GM19468 (cell line): ENCODE measurements around the gene CCNQ.
A peak's percentile ranks its signal among the peaks of the same experiment; 100 is the strongest.

Experiments
- ATAC-seq: cut with Tn5 transposase; IDR thresholded peaks from one replicate; pipeline ENCODE4 v1.9.1; 2021; ENCODE audit warnings: mild to moderate bottlenecking, moderate library complexity, moderate number of reproducible peaks; ENCODE audit not compliant: unreplicated experiment; ENCODE audit errors: extremely low read depth

CCNQ gene

DNA sequence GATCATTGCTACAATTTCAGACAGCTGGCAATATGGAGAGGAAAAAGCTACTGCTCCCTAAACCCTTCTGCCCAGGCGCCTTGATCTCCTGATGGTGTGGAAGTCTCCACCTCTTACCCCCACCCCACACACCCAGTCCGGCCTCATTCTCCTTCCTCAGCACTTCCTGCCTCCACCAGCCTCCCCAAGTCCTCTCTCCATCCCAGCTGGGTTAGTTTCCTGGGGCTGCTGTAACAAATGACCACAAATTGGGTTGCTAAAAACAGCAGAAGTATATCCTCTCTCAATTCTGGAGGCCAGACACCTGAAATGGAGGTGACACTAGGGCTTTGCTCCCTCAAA, 1.1 kb upstream of the CCNQ start:
- no peak for ATAC-seq

DNA sequence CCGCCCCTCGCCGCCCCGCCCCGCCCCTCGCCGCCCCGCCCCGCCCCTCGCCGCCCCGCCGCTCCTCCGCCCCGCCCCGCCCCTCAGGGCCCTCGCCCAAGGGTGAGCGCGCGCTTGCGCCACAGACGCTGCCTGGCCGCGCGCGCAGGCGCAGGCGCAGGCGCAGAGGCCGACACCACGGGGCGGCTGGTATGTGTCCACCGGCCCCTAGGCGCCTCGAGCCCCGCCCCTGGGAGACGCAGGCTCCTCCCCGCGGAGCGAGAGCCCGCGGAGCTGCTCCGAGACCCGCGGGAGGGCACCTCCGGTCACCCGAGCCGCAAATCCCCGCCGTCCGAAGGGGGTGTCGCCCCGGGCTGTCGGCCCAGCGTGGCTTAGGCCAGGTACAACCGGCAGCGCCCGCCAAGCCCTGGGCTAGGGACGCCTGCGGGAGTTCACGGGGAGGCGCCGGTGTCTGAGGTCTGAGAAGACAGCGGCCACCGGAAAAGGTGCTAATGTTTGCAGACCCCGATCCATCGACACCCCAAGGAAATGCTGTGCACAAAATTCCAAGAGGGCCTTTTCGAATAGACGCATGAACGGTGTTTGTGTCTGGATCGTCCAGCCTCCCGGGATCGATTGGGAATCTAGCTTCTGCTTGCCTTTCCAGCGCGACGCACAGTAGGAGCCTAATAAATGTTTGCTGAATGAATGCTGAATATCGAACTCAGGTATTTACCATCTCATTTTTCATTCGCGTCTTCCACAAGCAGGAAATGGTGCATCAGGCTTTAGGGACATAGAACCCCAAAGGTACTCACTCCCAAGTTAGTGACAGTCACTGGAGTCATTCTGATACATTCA, 473 bp upstream of the CCNQ start:
- peak; percentile 65 for ATAC-seq

DNA sequence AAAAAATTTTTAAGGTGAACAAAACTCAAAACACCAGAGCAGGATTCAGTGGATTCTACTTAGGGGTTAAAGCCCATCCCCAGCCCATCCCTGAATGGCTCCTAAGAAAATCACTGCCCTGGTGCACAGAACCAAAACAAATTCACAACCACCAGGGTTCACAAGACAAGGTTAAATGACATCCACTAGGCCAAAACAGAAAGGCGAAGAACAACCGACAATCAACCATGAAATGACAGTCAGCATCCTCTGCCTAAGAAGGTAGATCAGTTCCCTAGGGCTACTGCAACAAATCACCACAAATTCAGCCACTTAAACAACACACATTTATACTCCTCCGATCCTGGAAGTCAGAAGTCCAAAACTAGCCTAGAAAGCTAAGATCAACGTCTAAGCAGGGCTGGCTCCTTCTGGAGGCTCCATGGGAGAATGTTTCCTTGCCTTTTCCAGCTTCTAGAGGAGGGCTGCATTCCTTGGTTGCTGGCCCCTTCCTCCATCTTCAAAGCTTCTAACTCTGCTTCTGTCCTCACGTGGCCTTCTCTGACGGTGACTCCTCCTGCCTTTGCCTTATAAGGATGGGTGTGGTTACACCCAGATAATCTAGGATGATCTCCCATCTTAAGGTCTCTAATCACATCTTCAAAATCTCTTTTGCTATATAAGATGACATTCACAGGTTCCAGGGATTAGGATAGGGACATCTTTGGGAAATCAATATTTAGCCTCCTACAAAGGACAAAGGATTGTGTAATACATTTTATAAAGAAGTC, 1.8 kb downstream of the CCNQ start:
- no peak for ATAC-seq

DNA sequence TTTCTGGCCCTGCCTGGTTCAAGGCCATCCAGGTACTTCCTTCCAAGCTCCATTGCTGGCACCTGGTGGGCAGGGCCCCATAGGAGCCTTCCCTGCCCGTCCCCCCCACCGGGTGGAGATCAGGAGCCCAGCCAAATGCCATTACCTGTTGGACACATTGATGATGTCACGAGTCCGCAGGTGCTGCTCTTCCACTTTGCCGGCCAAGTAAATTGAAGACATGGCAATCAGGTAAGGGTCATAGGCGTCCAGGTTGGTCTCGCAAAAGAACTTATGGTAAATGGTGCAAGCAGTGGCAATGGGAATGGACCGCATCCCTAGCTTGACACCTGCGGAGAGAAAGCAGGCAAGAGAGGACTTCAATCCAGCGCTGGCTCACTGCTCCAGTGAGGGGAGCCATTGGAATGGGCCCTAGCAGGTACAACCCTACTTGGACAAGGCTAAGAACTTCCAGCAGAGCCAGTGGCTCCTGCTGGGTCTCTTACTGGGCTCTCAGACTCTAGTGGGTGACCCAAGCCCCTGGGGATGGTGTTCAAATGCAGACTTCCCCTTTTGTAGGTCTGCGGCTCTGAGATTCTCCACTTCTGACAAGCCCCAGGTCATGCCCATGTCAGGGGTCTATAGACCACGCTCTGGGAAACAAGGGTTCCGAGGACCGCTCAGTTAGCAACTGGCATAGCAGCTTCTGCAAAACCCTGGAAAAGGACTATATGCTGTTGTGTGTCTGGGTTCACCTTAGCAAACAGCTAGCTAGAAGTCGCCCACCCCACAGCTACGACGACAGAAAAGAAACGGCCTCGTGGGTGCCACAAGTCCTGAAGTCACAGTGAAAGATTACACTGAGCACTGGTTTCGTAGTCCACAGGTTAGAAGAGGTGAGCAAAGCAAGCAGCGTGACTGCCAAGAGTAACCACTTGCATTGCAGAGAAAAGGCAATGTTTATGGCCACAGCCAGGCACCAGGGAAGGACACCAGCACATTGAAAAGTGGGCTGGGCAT, 2.8 kb downstream of the CCNQ start:
- ATAC-seq, result no peak

DNA sequence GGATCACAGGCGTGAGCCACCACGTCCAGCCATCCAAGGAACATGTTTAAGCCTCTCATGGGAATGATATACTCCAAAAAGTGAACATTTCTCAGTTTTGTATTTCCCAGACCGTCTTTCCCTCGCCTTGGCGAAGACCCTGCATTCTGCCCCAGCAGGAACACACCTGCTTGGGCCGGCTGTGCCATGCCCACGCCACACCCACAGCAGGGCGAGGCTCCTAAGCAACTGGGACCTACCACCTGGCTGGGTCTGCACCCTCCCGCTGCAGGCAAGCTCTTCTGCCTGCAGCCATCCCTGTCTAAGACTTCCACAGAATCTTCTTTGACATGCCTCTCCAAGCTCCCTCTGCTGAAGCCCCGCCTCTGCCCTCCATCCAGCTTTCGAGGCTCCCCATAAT, 3.6 kb downstream of the CCNQ start:
- no peak for ATAC-seq

DNA sequence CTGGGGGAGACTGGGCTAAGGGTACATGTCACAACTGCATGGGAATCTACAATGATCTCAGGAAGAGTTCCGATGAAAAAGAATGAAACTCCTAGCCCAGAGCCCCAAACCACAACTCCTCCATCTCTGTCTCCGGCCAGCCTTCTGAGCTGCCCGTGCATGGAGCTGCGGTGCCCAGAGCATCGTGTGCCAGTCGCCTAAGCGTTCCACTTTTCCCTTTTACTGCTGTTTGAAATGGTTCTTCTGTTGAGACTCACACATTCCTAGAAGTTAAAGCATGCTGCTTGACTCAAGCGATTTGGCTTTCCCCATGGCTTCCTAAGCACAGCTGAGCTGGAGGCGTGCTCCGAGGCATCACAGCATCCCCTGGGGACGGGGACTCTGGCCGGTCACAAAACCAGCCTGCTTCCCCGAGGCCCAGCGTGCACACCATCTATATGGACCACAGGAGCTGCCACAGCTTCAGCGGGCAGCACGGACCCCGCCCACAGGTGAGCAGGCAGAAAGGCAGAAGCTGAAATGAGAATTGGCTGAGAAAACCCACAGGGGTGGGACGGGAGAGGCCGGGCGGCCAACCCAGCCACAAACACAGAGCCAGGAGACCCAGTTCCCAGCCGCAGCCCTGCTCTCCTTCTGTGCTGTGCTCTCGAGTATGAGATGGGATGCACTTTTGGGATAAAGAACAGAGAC, 5.0 kb downstream of the CCNQ start:
- no peak for ATAC-seq

DNA sequence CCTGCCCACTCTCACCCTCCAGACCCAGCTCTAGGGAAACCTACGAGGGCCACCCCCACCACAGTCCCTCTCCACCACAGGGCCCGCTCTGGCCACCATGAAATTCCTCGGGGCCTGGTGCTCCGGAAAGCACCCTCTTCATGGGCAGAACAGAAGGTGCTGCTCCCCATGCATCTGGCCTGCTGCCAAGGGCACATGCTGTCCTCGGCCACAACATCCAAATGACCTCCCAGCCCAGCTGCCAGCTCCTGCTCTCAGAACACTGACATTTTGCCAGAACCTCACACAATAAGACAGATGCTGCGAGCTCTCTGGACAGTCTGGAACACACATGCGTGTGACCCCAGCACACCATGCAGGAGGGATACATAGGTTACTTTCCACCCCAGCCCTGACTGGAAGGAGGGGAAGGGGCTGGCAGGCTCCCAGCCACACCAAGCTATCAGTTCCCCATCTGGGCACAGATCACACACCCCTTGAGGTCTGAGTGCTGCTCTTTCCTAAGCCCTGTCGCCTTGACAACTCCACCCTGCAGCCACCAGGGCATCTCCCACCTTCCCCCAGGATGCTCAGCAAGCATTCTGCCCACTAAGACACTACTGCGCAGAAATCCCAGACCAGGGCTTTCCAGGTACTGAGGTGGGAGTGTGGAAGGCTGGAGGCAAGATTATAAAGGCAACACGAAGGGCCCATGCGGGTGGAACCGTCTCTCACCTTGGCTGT, 5.8 kb downstream of the CCNQ start:
- ATAC-seq, result no peak

DNA sequence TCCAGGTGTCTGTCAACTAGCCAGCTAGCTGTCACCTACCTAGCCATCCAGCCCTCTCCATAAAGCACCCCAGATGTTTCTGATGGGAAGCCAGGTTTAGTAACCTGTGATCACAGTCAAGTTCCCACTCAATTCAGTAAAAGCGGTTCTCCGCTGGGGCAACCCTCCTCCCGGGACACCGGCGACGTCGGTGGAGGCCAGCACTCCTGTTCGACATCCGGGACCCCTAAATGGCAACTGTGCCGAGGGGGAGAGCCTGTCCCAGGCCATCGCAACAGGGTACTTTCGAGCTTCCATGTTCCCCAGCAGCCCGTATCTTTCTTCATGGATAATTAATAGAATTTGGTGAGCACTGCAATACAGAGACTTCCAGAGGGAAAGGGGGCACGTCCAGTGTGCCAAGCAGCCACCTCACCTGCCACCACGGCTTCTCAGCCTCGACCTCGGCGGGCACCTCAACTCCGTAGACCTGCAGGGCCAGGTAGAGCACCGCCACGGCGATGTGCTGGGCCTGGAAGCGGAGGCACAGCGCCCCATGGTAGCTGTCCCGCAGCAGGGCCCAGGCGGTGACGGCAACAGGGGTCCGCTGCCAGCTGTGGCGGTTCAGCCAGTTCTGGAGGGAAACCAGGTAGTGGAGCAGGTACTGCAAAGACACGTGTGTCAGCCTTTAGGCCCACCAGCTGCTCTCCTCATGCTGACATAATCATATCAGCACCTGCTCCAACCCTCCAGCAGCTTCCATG, 6.7 kb downstream of the CCNQ start:
- ATAC-seq, result no peak

DNA sequence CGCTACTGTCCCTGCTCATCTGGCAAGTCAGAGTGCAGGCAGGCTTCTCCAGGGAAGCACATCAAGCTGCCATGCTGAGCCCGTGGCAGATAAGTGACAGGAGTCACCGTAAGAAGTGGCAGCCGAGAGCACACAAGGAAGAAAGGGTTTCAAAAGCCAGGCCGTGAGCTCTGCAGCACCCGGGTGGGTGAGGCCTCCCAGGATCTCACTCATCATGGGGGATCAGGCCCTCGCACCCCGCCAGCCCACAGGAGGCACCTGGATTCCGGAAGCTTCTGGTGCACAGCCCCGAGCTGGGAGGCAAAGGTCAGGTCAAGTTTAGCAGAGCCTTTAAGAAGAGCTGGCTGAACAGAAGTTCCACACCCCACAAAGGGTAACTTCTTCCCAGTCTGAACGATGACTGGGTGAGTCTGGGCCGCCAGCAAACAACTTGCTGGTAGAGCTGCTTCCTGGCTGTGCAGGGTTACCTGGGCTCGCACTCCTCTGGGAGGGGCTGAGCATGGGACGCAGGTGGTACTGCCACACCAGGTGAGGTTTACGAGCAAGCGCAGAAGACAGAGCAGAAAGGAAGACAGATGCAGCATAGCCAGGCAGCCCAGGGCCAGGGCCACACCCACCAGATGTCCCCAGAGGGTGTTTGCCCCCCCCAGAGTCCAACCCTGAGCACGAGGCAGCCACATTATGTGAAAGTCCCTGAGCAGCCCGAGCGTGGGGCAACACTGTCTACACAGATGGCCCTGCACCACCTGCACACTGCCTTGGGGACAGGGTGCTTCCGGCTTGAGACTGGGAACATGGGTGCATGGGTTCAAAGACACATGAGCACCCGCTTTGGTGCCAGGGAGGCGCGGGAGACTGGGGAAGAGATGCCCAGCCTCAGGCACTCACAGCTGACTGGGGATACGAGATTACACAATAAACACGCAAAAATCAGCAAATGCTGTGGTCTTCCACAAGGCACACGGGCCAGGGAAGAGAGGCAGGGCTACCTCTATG, 7.7 kb downstream of the CCNQ start:
- ATAC-seq, result no peak

DNA sequence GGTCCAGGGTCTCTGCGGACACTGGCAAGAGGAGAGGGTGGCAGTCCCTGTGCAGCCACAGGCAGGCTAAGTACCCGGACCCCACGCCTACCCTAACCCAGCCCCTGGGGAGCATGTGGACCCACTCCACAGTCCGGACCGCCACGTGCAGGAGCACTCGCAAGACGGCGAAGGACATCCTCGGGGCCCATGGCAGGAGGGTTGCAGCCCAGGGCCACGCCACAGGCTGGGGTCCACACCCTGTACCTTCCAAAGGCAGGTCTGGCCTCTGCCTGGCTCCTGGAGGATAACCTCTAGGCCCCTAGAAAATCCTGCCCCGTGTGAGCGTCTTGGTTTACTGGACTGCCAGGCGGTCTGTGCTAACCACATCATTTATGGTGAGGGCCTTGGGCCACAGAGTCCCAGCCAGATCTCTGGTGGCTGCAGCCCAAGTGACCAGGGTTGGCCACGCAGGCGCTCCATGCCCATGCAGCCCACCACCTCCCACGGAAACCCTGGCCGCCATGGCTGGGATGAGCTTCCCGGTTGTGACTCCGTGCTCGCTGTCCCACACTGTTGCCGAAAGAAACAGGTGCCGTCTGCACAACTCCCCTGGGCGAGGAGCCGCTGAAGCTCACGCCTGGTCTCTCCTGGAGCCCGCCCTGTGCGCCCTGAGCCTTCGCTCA, 10.0 kb downstream of the CCNQ start:
- ATAC-seq, result no peak

DNA sequence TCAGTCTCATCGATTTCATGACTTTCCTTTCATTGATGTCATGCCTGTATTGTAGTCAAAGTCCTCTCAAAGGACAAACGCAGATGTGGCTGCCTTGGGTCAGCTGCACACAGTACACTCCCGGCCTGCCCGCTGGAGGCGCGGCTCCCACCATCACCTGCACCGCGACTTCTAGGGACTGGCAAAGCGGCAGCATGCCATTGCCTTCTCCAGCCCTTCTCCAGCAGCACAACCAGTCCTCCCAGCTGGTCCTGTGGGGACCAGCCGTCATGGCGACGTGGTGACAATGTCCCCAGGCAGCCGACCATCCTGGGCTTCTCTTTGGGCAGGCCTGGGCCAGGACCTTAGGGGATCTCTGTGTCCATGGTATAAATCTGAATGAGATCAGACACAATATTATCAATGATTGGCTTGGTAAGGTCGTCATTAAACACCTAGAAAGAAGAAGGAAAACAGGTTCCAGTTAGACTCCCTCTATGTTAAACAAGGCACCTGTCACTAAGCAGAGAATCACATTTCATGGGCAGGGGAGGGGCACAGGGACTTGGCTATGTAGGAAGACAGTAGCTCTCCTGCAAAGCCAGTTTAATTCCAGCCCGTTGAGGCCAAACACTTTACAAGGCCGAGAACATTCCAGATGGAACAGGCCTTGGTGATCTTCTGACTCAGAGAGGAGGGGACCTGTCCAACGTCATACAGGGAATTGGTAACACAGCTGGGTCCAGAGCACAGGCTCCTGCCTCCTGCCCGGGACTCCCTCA, 10.7 kb downstream of the CCNQ start:
- no peak for ATAC-seq

DNA sequence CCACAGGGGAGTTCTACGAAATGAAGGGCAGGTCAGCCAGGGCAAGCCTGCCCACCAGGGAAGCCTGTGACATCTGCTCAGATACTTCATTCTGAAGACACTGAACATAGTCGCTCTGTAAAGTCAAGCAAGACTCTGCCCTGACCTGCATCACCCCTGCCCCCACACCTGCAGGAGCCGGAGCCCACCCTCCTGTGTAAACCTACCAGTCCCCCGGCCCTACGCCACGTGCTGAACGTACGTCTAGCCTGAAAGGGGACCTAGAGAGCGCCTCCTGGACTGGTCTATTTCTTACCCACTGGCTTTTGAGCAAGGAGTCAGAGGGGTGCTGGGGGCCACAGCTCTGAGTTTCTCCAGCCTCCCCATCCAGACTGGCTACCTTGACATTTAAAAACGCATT, 11.6 kb downstream of the CCNQ start:
- no peak for ATAC-seq

DNA sequence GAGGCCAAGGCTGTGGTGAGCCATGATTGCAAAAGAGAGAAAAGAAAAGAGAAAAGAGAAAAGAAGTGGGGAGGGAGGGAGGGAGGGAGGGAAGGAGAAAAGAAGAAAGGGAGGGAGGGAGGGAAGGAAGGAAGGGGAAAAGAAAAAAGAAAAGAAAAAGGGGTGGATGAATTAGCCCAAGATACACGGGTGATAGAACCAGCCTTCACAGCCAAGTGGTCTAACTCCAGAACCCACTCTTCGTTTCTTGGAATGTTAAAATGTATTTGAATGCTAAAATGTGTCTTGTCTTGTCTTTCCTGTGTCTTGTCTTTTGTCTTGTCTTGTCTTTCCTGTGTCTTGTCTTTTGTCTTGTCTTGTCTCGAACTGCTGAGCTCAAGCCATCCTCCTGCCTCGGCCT, 13.1 kb downstream of the CCNQ start:
- ATAC-seq, result no peak

DNA sequence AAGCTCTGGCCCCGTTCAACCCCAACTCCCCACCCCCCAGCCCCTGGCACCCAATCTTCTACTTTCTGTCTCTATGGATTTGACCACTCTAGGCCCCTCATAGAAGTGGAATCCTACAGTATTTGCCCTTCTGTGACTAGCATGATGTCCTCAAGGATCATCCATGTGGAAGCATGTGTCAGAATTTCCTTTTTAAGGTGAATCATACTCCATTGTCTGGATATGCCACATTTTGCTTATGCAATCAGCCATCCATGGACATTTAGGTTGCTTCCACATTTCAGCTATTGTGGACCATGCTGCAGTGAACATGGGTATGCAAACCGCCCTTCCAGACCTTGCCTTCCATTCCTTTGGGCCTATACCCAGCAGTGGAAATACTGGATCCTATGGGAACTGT, 15.5 kb downstream of the CCNQ start:
- ATAC-seq, result no peak

DNA sequence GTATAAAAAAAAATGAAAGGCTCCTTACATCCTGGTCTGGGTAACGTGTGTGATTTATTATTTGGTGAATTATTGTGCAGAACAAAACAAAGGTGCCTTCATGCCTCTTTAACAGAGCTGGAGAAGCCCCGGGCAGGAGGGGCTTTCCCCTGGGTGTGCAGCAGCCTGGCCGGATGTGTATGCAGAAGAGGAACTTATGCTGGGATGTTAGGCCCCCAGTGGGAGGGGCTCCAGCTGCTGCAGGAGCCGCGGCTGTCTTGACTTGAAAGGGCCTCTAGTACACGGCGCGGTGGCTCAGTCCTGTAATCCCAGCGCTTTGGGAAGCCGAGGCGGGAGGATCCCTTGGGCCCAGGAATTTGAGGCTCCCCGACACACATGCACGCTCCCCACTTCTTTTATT, 16.0 kb downstream of the CCNQ start:
- peak; percentile 93 for ATAC-seq

DNA sequence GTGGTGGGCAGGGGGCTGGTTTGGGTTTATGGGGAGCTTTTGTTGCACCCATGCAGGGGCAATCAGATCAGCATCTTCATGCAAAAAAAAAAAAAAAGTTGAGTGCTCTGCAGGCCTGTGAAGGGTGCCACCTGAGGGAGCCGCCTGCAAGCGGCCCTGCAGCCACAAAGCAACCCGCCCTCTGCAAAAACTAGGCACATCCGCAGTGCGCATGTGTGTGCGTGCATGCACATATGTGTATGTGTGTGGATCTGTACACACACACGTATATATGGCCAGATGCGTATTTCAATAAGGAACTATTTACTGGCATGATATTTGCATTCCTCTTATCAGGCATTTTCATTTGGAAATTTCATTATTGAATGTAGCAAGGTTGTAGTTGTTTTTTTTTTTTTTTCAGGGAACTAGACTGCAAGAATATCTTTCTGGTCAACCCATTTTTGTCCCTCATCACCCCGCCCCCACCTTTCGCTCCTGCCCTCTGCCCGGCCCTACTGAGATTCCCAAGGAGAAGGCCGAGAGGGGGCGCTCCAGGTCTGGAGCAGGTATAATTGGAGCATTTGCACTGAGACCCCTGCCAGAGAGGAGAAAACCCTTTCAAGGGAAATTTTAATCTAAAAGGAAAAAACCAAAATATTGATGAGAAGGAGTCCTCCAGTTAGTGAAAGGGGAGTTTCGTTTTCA, 18.1 kb downstream of the CCNQ start:
- no peak for ATAC-seq
